ENCODE data around the gene TGM2. TPM values are rescaled to one million over a fixed set of nuclear protein-coding genes. Genes with fewer than 3 reads are reported as not detected.

The TGM2 gene
- total RNA-seq, 2 donors from 2014 or later: 0.23 to 0.38 TPM

Other genes with a start within 250 kb of the TGM2 start
- 10 to 100 TPM; 25.8 to 26.6 TPM for gene TTI1, start 131.8 kb downstream of the TGM2 start, total RNA-seq
- 10 to 100 TPM; 33.3 to 52.3 TPM for gene RPRD1B, start 131.5 kb downstream of the TGM2 start, total RNA-seq
- gene KIAA1755, start 95.5 kb upstream of the TGM2 start, total RNA-seq: not detected
- gene BPI, start 138.9 kb upstream of the TGM2 start, total RNA-seq: not detected
- not detected for gene LBP, start 181.2 kb upstream of the TGM2 start, total RNA-seq